HepG2 (cell line): ENCODE results near the gene VPS11. TPM values are rescaled to one million over a fixed set of nuclear protein-coding genes. Genes with fewer than 3 reads are reported as not detected.

ENCODE experiments used
- ATAC-seq: fragments of 200-7000 bp; cut with Tn5 transposase; 3 replicates; pipeline ENCODE4 v1.9.1; 2020; ENCODE audit warnings: mild to moderate bottlenecking, moderate library complexity
- BruUV-seq: library from RNA; stranded (reverse); fragments of 400-500 nt; replicated peaks from 2 replicates; lab custom pipeline; 2021; lab: Mats Ljungman, UMichigan
- CTCF ChIA-PET: fragments of 300-600 bp; formaldehyde crosslinking; extraction: SDS; loops from one replicate; lab custom pipeline; 2021; ENCODE audit warnings: low total read pairs, inconsistent platforms, low intra/inter-chr PET ratio; lab: Yijun Ruan, JAX
- POLR2A ChIA-PET: fragments of 350-600 bp; sonication (Branson Sonifier 250); formaldehyde crosslinking; loops from one replicate; lab custom pipeline; 2020; ENCODE audit warnings: antibody characterized with exemption, inconsistent platforms; lab: Yijun Ruan, JAX
- DNase-seq: peaks from one replicate; pipeline ENCODE4 v3.0.0-alpha.2; 2015; ENCODE audit warnings: low spot score
- FAIRE-seq: peaks from 3 replicates; lab custom pipeline; 2011; peaks lifted over from hg19 to GRCh38; lab: Jason Lieb, UNC
- H2AFZ ChIP-seq: one replicate; pipeline ENCODE4 v1.6.1; 2011; ENCODE audit warnings: low read length, inconsistent platforms
- H3K27ac ChIP-seq: fragments of 300-600 bp; 3 replicates; pipeline ENCODE4 v1.8.0; 2011; ENCODE audit warnings: mixed run types, mild to moderate bottlenecking, mixed read lengths, low read length, inconsistent platforms; ENCODE audit not compliant: insufficient read depth; ENCODE audit errors: extremely low read length
- H3K27me3 ChIP-seq, 2 experiments: fragments of 200-600 bp in 1 of 2; 2 replicates in 1 of 2; 3 replicates in 1 of 2; pipeline versions ENCODE4 v1.6.0 to v1.8.0; 2011; ENCODE audit warnings: low read length in 2 of 2, mild to moderate bottlenecking in 2 of 2, moderate library complexity in 2 of 2, inconsistent platforms in 1 of 2; ENCODE audit not compliant: insufficient read depth in 2 of 2, control insufficient read depth in 1 of 2
- H3K36me3 ChIP-seq, 2 experiments: fragments of 200-600 bp in 1 of 2; replicated peaks in 1 of 2; 2 replicates in 1 of 2; 3 replicates in 1 of 2; pipeline versions ENCODE4 v1.5.1 to v1.8.0; 2011; ENCODE audit warnings: low read length in 2 of 2, inconsistent platforms in 1 of 2; ENCODE audit not compliant: insufficient read depth in 2 of 2, control insufficient read depth in 1 of 2
- H3K4me1 ChIP-seq: 2 replicates; pipeline ENCODE4 v1.5.1; 2012; ENCODE audit warnings: low read length, inconsistent platforms; ENCODE audit not compliant: insufficient read depth
- H3K4me2 ChIP-seq: 2 replicates; pipeline ENCODE4 v1.6.0; 2011; ENCODE audit warnings: low read depth, low read length, inconsistent platforms
- H3K4me3 ChIP-seq, 3 experiments: fragments of 200-600 bp in 1 of 3; sonication (generic), shearing (Covaris generic) in 1 of 3; replicated peaks in 1 of 3; 2 replicates each; pipeline ENCODE4 v1.5.1; 2011 to 2016; ENCODE audit warnings: low read length in 3 of 3, inconsistent platforms in 2 of 3, low read depth in 2 of 3, mild to moderate bottlenecking in 2 of 3, control low read depth in 1 of 3, mixed read lengths in 1 of 3; ENCODE audit not compliant: insufficient read depth in 1 of 3
- H3K79me2 ChIP-seq: one replicate; pipeline ENCODE4 v1.6.1; 2011; ENCODE audit warnings: low read length, inconsistent platforms; ENCODE audit not compliant: insufficient read depth
- H3K9ac ChIP-seq: 2 replicates; pipeline ENCODE4 v1.6.0; 2011; ENCODE audit warnings: mild to moderate bottlenecking, low read depth, low read length, inconsistent platforms; ENCODE audit not compliant: insufficient read depth
- H3K9me3 ChIP-seq: 2 replicates; pipeline ENCODE4 v1.5.1; 2012; ENCODE audit warnings: mild to moderate bottlenecking, low read length
- H4K20me1 ChIP-seq: 2 replicates; pipeline ENCODE4 v1.6.0; 2011; ENCODE audit warnings: inconsistent platforms, mild to moderate bottlenecking, low read length, moderate library complexity; ENCODE audit not compliant: insufficient read depth
- FOSL1 ChIP-seq: sonication (generic); formaldehyde crosslinking; IDR thresholded peaks from 2 replicates; pipeline ENCODE4 v1.9.0; 2021; ENCODE audit warnings: missing genetic modification reagents, borderline replicate concordance
- KMT2B ChIP-seq: IDR thresholded peaks from 2 replicates; pipeline ENCODE4 v1.6.1; 2016; ENCODE audit warnings: missing genetic modification reagents, missing compliant biosample characterization
- NFIC ChIP-seq: IDR thresholded peaks from 2 replicates; pipeline ENCODE4 v1.6.1; 2012; ENCODE audit warnings: mild to moderate bottlenecking, low read length, inconsistent platforms
- NR2F2 ChIP-seq: IDR thresholded peaks from 2 replicates; pipeline ENCODE4 v1.6.1; 2012; ENCODE audit warnings: low read depth, inconsistent platforms, borderline replicate concordance
- SMAD9 ChIP-seq: sonication (generic); formaldehyde crosslinking; IDR thresholded peaks from 2 replicates; pipeline ENCODE4 v1.5.1; 2020; ENCODE audit warnings: mild to moderate bottlenecking, missing genetic modification reagents
- TCF12 ChIP-seq, 2 experiments: fragments of 450-650 bp in 1 of 2; sonication (generic) in 1 of 2; formaldehyde crosslinking in 1 of 2; IDR thresholded peaks; 2 replicates each; pipeline versions ENCODE4 v1.6.1 to v1.8.0; 2017 to 2022; ENCODE audit warnings: antibody characterized with exemption in 1 of 2, mild to moderate bottlenecking in 1 of 2, missing genetic modification reagents in 1 of 2, moderate library complexity in 1 of 2
- TRIM24 ChIP-seq: sonication (generic); formaldehyde crosslinking; IDR thresholded peaks from 2 replicates; pipeline ENCODE4 v1.8.0; 2022; ENCODE audit warnings: mild to moderate bottlenecking, missing genetic modification reagents
- ZNF562 ChIP-seq: sonication (generic); formaldehyde crosslinking; IDR thresholded peaks from 2 replicates; pipeline ENCODE4 v1.8.0; 2022; ENCODE audit warnings: missing genetic modification reagents, borderline replicate concordance
- ZNF615 ChIP-seq: sonication (generic); formaldehyde crosslinking; IDR thresholded peaks from 2 replicates; pipeline ENCODE4 v1.5.0; 2020; ENCODE audit warnings: mild to moderate bottlenecking, missing genetic modification reagents, borderline replicate concordance
- ZNF616 ChIP-seq: sonication (generic); formaldehyde crosslinking; IDR thresholded peaks from 2 replicates; pipeline ENCODE4 v1.5.0; 2020; ENCODE audit warnings: low read depth, mild to moderate bottlenecking, missing genetic modification reagents
- WGBS: methylation state at CpG from one replicate; pipeline ENCODE4 v1.1.6; 2017; ENCODE audit warnings: low lambda C conversion rate; 5-methylcytosine and 5-hydroxymethylcytosine counted together
- in situ Hi-C: cut with HindIII; loops from 2 replicates; pipeline ENCODE4 v1.10.0; 2017; ENCODE audit warnings: low pct_unique_long_range_greater_than_20kb; ENCODE audit not compliant: extremely low pct_ligation_motif_present
- intact Hi-C: fragments of 100-400 bp; cut with micrococcal nuclease; formaldehyde crosslinking; loops from one replicate; pipeline ENCODE4 v1.10.0; 2022; ENCODE audit not compliant: unreplicated experiment
- polyA plus RNA-seq, 8 experiments: library from polyadenylated mRNA; depleted of rRNA in 3 of 8; stranded (reverse) in 7 of 8; unstranded in 1 of 8; fragments of >200 nt; fragmentation: Illumina TruSeq in 4 of 8; extraction: Trizol in 4 of 8; gene quantifications; 2 replicates each; pipeline versions ENCODE4 v1.2.1 to v1.2.3, GENCODE V29; 2011 to 2016; ENCODE audit warnings: low read depth in 4 of 8, missing spikeins in 1 of 8, mixed read lengths in 1 of 8; ENCODE audit not compliant: insufficient read depth in 1 of 8
- total RNA-seq, 5 experiments: library from RNA; depleted of rRNA; stranded (reverse); fragments of >200 nt; fragmentation: Illumina TruSeq; extraction: Trizol; gene quantifications; 2 replicates each; pipeline ENCODE4 v1.2.3, GENCODE V29; 2016; ENCODE audit warnings: low read depth in 1 of 5
- TF ChIP-seq, protein P1 (sequence below): IDR thresholded peaks from 2 replicates; pipeline ENCODE4 v1.6.1; 2016; ENCODE audit warnings: mild to moderate bottlenecking
- TF ChIP-seq, protein P2 (sequence below): IDR thresholded peaks from 2 replicates; pipeline ENCODE4 v1.6.1; 2016; ENCODE audit warnings: missing compliant biosample characterization, missing genetic modification reagents, borderline replicate concordance
- TF ChIP-seq, protein P3 (sequence below): sonication (generic); formaldehyde crosslinking; IDR thresholded peaks from 2 replicates; pipeline ENCODE4 v1.8.0; 2022; ENCODE audit warnings: mild to moderate bottlenecking, missing genetic modification reagents, moderate library complexity
- TF ChIP-seq, protein P4 (sequence below): sonication (generic); formaldehyde crosslinking; IDR thresholded peaks from 2 replicates; pipeline ENCODE4 v1.8.0; 2022; ENCODE audit warnings: mild to moderate bottlenecking, missing genetic modification reagents; ENCODE audit not compliant: insufficient replicate concordance

Gene VPS11
- total and polyA plus RNA-seq, 2 of the 13 experiments (the other 11 are each of a cell fraction or from before 2014, with no cell fraction given), result 13.7 to 21.6 TPM

DNA sequence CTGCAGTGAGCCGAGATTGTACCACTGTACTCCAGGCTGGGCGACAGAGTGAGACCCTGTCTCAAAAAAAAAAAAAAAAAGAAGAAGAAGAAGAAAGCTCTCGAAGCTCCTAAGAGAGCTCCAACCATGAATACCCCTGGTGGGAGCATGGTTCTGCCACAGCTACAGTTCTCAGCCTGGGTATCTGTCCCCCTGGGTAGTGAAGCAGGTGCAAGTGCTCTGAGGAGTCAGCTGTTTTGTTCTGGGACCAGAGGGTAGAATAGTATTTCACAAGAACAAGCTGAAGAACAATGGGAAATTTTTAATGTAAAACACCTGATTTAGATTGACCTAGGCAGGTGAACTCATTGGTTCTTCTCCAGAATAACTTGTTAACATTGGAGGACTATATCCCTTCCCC, 6.4 kb upstream of the VPS11 start:
- Histone ChIP-seq H3K36me3 (no peaks in the 10 kb centered on the region), H3K27me3 (no peaks in the 10 kb centered on the region), H4K20me1 (no peaks in the 10 kb centered on the region), H3K9me3 (no peaks in the 10 kb centered on the region), H3K27ac (no peak overlapping the region), H3K4me1 (peaks cover 14% of the 10 kb centered on the region; the same call in 1 of the 2 replicates), H3K9ac (no peak overlapping the region), H3K4me2 (no peak overlapping the region), H3K79me2 (peaks cover 4% of the 10 kb centered on the region), H3K4me3 (no peak overlapping the region), H2AFZ (no peak overlapping the region)
- POLR2A ChIA-PET, result no interaction called here
- no peak for DNase-seq
- ATAC-seq, result no peak
- TF ChIP-seq, protein P1, sequence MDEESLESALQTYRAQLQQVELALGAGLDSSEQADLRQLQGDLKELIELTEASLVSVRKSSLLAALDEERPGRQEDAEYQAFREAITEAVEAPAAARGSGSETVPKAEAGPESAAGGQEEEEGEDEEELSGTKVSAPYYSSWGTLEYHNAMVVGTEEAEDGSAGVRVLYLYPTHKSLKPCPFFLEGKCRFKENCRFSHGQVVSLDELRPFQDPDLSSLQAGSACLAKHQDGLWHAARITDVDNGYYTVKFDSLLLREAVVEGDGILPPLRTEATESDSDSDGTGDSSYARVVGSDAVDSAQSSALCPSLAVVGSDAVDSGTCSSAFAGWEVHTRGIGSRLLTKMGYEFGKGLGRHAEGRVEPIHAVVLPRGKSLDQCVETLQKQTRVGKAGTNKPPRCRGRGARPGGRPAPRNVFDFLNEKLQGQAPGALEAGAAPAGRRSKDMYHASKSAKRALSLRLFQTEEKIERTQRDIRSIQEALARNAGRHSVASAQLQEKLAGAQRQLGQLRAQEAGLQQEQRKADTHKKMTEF, result no peak
- TF ChIP-seq ZNF615 (CRISPR knock-in tag), result no peak
- TF ChIP-seq, protein P2, sequence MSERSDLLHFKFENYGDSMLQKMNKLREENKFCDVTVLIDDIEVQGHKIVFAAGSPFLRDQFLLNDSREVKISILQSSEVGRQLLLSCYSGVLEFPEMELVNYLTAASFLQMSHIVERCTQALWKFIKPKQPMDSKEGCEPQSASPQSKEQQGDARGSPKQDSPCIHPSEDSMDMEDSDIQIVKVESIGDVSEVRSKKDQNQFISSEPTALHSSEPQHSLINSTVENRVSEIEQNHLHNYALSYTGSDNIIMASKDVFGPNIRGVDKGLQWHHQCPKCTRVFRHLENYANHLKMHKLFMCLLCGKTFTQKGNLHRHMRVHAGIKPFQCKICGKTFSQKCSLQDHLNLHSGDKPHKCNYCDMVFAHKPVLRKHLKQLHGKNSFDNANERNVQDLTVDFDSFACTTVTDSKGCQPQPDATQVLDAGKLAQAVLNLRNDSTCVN, result no peak
- no peak for TF ChIP-seq TRIM24 (CRISPR knock-in tag)
- no peak for TF ChIP-seq NFIC
- CTCF ChIA-PET, result no interaction called here
- FAIRE-seq, result no peak
- no TSS peak for BruUV-seq
- in situ Hi-C loops (no loop called here), intact Hi-C loops (no loop called here)
- 98% methylated on average over 3 of the region's 3 CpGs for WGBS

DNA sequence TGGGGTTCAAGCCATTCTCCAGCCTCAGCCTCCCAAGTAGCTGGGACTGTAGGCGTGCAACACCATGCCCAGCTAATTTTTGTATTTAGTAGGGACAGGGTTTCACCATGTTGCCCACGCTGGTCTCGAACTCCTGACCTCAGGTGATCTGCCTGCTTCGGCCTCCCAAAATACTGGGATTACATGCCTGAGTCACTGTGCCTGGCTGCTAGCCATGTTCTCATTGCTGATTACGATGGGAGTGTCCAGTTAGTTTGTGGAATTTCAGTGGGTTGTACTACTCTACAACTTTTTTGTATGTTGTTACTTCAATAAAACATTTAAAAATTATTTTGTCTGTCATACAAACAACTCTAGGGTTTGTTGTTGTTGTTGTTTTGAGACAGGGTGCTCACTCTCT, 4.8 kb upstream of the VPS11 start:
- no peak for DNase-seq
- H3K27me3 ChIP-seq, result no peaks in the 10 kb centered on the region; a peak in 1 of 5 replicates
- H3K36me3 ChIP-seq, result no peaks in the 10 kb centered on the region
- ChIA-PET POLR2A (interaction anchor here (0.9 kb wide), 1 partner anchor 22 kb away, joined by 5 read pairs; the partner anchor contains the start of gene HMBS), CTCF (no interaction called here)
- H3K9ac ChIP-seq, result no peak overlapping the region
- WGBS, result 93% methylated on average over 5 of the region's 5 CpGs
- in situ Hi-C loops (no loop called here), intact Hi-C loops (no loop called here)
- no peak overlapping the region for H3K27ac ChIP-seq
- no peaks in the 10 kb centered on the region for H3K9me3 ChIP-seq
- no peak overlapping the region for H2AFZ ChIP-seq
- peaks cover 23% of the 10 kb centered on the region for H3K4me1 ChIP-seq
- peaks cover 3% of the 10 kb centered on the region for H3K79me2 ChIP-seq
- no peaks in the 10 kb centered on the region for H4K20me1 ChIP-seq
- no peak for ATAC-seq
- no peak overlapping the region for H3K4me3 ChIP-seq
- BruUV-seq, result no TSS peak
- H3K4me2 ChIP-seq, result no peak overlapping the region
- FAIRE-seq, result no peak
- TF ChIP-seq ZNF562 (CRISPR knock-in tag) (no peak), KMT2B (CRISPR knock-in tag) (no peak), SMAD9 (CRISPR knock-in tag) (no peak), ZNF616 (CRISPR knock-in tag) (no peak), FOSL1 (no peak), TCF12 (IDR thresholded peaks at IDR 0.05) (no peak), TCF12 (CRISPR knock-in tag; IDR thresholded peaks at IDR 0.05) (no peak), NR2F2 (no peak)
- TF ChIP-seq, protein P3, sequence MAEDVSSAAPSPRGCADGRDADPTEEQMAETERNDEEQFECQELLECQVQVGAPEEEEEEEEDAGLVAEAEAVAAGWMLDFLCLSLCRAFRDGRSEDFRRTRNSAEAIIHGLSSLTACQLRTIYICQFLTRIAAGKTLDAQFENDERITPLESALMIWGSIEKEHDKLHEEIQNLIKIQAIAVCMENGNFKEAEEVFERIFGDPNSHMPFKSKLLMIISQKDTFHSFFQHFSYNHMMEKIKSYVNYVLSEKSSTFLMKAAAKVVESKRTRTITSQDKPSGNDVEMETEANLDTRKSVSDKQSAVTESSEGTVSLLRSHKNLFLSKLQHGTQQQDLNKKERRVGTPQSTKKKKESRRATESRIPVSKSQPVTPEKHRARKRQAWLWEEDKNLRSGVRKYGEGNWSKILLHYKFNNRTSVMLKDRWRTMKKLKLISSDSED (CRISPR knock-in tag), result no peak
- TF ChIP-seq, protein P4, sequence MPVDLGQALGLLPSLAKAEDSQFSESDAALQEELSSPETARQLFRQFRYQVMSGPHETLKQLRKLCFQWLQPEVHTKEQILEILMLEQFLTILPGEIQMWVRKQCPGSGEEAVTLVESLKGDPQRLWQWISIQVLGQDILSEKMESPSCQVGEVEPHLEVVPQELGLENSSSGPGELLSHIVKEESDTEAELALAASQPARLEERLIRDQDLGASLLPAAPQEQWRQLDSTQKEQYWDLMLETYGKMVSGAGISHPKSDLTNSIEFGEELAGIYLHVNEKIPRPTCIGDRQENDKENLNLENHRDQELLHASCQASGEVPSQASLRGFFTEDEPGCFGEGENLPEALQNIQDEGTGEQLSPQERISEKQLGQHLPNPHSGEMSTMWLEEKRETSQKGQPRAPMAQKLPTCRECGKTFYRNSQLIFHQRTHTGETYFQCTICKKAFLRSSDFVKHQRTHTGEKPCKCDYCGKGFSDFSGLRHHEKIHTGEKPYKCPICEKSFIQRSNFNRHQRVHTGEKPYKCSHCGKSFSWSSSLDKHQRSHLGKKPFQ (CRISPR knock-in tag), result no peak
